Endothelial cell of umbilical vein (primary cell): ENCODE results near the gene UBR7. TPM values are rescaled to one million over a fixed set of nuclear protein-coding genes. Genes with fewer than 3 reads are reported as not detected.

Experiments used
- BruUV-seq: library from RNA; stranded (reverse); fragments of 400-500 nt; replicated peaks from 2 replicates; lab custom pipeline; 2021; lab: Mats Ljungman, UMichigan
- CTCF ChIA-PET: fragments of 300-600, 350-600 bp; sonication (Branson Sonifier 250); formaldehyde crosslinking; loops from one replicate; lab custom pipeline; 2021; ENCODE audit warnings: antibody characterized with exemption, inconsistent platforms; lab: Charles Lee
- POLR2A ChIA-PET: fragments of 300-600, 350-600 bp; sonication (Branson Sonifier 250); formaldehyde crosslinking; loops from one replicate; lab custom pipeline; 2021; ENCODE audit warnings: antibody characterized with exemption, inconsistent platforms; lab: Charles Lee
- DNase-seq: peaks from one replicate; pipeline ENCODE4 v3.0.0-alpha.2; 2011; ENCODE audit warnings: low read depth, low spot score
- FAIRE-seq: peaks from 2 replicates; lab custom pipeline; 2011; peaks lifted over from hg19 to GRCh38; lab: Jason Lieb, UNC
- H2AFZ ChIP-seq: 2 replicates; pipeline ENCODE4 v1.6.0; 2012; ENCODE audit warnings: low read depth, low read length, control low read depth, inconsistent platforms
- H3K27ac ChIP-seq: 2 replicates; pipeline ENCODE4 v1.5.1; 2011; ENCODE audit warnings: low read depth, mild to moderate bottlenecking, control low read depth, low read length, moderate library complexity; ENCODE audit not compliant: insufficient read depth
- H3K27me3 ChIP-seq, 2 experiments: 2 replicates each; pipeline versions ENCODE4 v1.6.0 to v1.6.1; 2011; ENCODE audit warnings: low read length in 2 of 2, mixed read lengths in 1 of 2; ENCODE audit not compliant: control insufficient read depth in 2 of 2, insufficient read depth in 2 of 2
- H3K36me3 ChIP-seq, 2 experiments: 2 replicates in 1 of 2; 3 replicates in 1 of 2; pipeline ENCODE4 v1.5.1; 2011; ENCODE audit warnings: low read length in 2 of 2, mild to moderate bottlenecking in 1 of 2, moderate library complexity in 1 of 2; ENCODE audit not compliant: control insufficient read depth in 2 of 2, insufficient read depth in 2 of 2; ENCODE audit errors: extremely low read depth in 1 of 2
- H3K4me1 ChIP-seq: 3 replicates; pipeline ENCODE4 v1.5.1; 2011; ENCODE audit warnings: mild to moderate bottlenecking, low read length; ENCODE audit not compliant: control insufficient read depth, insufficient read depth; ENCODE audit errors: extremely low read depth
- H3K4me2 ChIP-seq: 2 replicates; pipeline ENCODE4 v1.6.1; 2011; ENCODE audit warnings: low read length, control low read depth, mixed read lengths; ENCODE audit not compliant: insufficient read depth
- H3K4me3 ChIP-seq, 3 experiments: fragments of 200-600 bp in 1 of 3; sonication (generic), shearing (Covaris generic) in 1 of 3; replicated peaks in 1 of 3; 2 replicates each; pipeline ENCODE4 v1.5.1; 2011 to 2016; ENCODE audit warnings: control low read depth in 3 of 3, low read length in 3 of 3, mild to moderate bottlenecking in 2 of 3, inconsistent platforms in 1 of 3, low read depth in 1 of 3, moderate library complexity in 1 of 3; ENCODE audit not compliant: insufficient read depth in 1 of 3
- H3K79me2 ChIP-seq: 2 replicates; pipeline ENCODE4 v1.6.0; 2012; ENCODE audit warnings: low read length, inconsistent platforms; ENCODE audit not compliant: control insufficient read depth, insufficient read depth
- H3K9ac ChIP-seq: replicated peaks from 2 replicates; pipeline ENCODE3; 2011; ENCODE audit warnings: low read length, control low read depth; ENCODE audit not compliant: insufficient read depth; ENCODE audit errors: extremely low read depth
- H3K9me1 ChIP-seq: replicated peaks from 3 replicates; pipeline ENCODE4 v1.6.0; 2011; ENCODE audit warnings: mild to moderate bottlenecking, low read length; ENCODE audit not compliant: control insufficient read depth, insufficient read depth; ENCODE audit errors: extremely low read depth
- H3K9me3 ChIP-seq: replicated peaks from 2 replicates; pipeline ENCODE4 v1.5.1; 2012; ENCODE audit warnings: low read length, inconsistent platforms; ENCODE audit not compliant: control insufficient read depth, insufficient read depth
- H4K20me1 ChIP-seq: replicated peaks from 2 replicates; pipeline ENCODE3; 2011; ENCODE audit warnings: mild to moderate bottlenecking, low read length; ENCODE audit not compliant: control insufficient read depth, insufficient read depth; ENCODE audit errors: extremely low read depth
- CTCF ChIP-seq, 2 donors: IDR thresholded peaks; 1 replicate in 1 of 2; 2 replicates in 1 of 2; pipeline ENCODE4 v1.5.1; 2011; ENCODE audit warnings: low read length in 2 of 2, mild to moderate bottlenecking in 2 of 2, moderate library complexity in 2 of 2, control low read depth in 1 of 2, inconsistent platforms in 1 of 2, low read depth in 1 of 2; ENCODE audit not compliant: insufficient read depth in 1 of 2; ENCODE audit errors: extremely low read depth in 1 of 2
- EZH2 ChIP-seq: IDR thresholded peaks from 2 replicates; pipeline ENCODE4 v1.6.1; 2012; ENCODE audit warnings: borderline replicate concordance, low read depth, mild to moderate bottlenecking, moderate library complexity, low read length, inconsistent platforms; ENCODE audit not compliant: severe bottlenecking
- FOS ChIP-seq: IDR thresholded peaks from 2 replicates; pipeline ENCODE4 v1.6.1; 2011; ENCODE audit warnings: mild to moderate bottlenecking, low read length, moderate library complexity, borderline replicate concordance; ENCODE audit not compliant: insufficient read depth
- GATA2 ChIP-seq: IDR thresholded peaks from 2 replicates; pipeline ENCODE4 v1.7.0; 2011; ENCODE audit warnings: low read depth, mild to moderate bottlenecking, moderate library complexity, mixed read lengths, low read length; ENCODE audit not compliant: insufficient read length, insufficient read depth
- JUN ChIP-seq: IDR thresholded peaks from 2 replicates; pipeline ENCODE4 v1.6.1; 2011; ENCODE audit warnings: borderline replicate concordance, low read depth; ENCODE audit not compliant: insufficient read length, insufficient read depth
- MAX ChIP-seq: IDR thresholded peaks from 2 replicates; pipeline ENCODE4 v1.6.1; 2011; ENCODE audit not compliant: insufficient read depth, insufficient read length
- MYC ChIP-seq: IDR thresholded peaks from one replicate; pipeline ENCODE4 v1.6.1; 2011; ENCODE audit warnings: mild to moderate bottlenecking, low read depth, low read length
- POLR2A ChIP-seq: IDR thresholded peaks from 2 replicates; pipeline ENCODE4 v1.6.1; 2012; ENCODE audit warnings: low read depth, mild to moderate bottlenecking, control low read depth, low read length
- POLR2AphosphoS5 ChIP-seq: IDR thresholded peaks from 2 replicates; pipeline ENCODE4 v1.6.1; 2012; ENCODE audit warnings: low read depth, mild to moderate bottlenecking, control low read depth, low read length, moderate library complexity; ENCODE audit not compliant: insufficient read depth
- dilution Hi-C: fragments of 300-500 bp; cut with MboI; formaldehyde crosslinking; loops from one replicate; pipeline ENCODE4 v1.15.0; 2019; ENCODE audit warnings: low sequenced_read_pairs; ENCODE audit not compliant: extremely low pct_ligation_motif_present
- intact Hi-C: fragments of 100-400 bp; cut with micrococcal nuclease; formaldehyde crosslinking; loops from one replicate; pipeline ENCODE4 v1.10.0; 2022
- polyA plus RNA-seq, 4 experiments: library from polyadenylated mRNA; depleted of rRNA in 3 of 4; stranded (reverse) in 3 of 4; unstranded in 1 of 4; fragments of >200 nt; gene quantifications; 2 replicates each; pipeline versions ENCODE4 v1.2.1 to v1.2.3, GENCODE V29; 2011 to 2012; ENCODE audit warnings: missing spikeins in 1 of 4
- total RNA-seq: library from RNA; stranded (reverse); gene quantifications from 2 replicates; pipeline ENCODE4 v1.2.3, GENCODE V29; 2021

Gene UBR7
- total and polyA plus RNA-seq, 2 donors (not counting 3 experiments of a cell fraction or from before 2014, with no cell fraction given): 16.8 to 24.1 TPM

- H3K9me1 ChIP-seq: peaks cover 2% of the 10 kb centered on the region
- peaks cover 36% of the 10 kb centered on the region for H3K79me2 ChIP-seq
- H4K20me1 ChIP-seq: no peaks in the 10 kb centered on the region
- BruUV-seq: no TSS peak
- H3K9me3 ChIP-seq: no peaks in the 10 kb centered on the region
- FAIRE-seq: no peak
- no peak overlapping the region for H3K4me3 ChIP-seq
- no peak overlapping the region for H3K4me2 ChIP-seq
- DNase-seq: no peak
- H3K4me1 ChIP-seq: no peaks in the 10 kb centered on the region
- no peak overlapping the region for H2AFZ ChIP-seq
- H3K36me3 ChIP-seq: peaks cover 3 to 5% of the 10 kb centered on the region in 2 experiments
- dilution Hi-C loops: no loop called here
- TF ChIP-seq CTCF (IDR thresholded peaks at IDR 0.05; ENCODE audit: extremely low read depth in 1 of 2, insufficient read depth in 1 of 2, low read depth in 1 of 2, low read length in 2 of 2) (no peak), GATA2 (no peak), FOS (no peak), MYC (no peak), POLR2AphosphoS5 (no peak), EZH2 (no peak), POLR2A (no peak), JUN (no peak), MAX (no peak)
- POLR2A ChIA-PET: no interaction called here
- CTCF ChIA-PET: no interaction called here
- H3K27ac ChIP-seq: no peak overlapping the region
- H3K27me3 ChIP-seq: no peaks in the 10 kb centered on the region
- intact Hi-C loops: no loop called here
- H3K9ac ChIP-seq: no peak overlapping the region
Observed at GRCh38 chr14:93266127-93266526, 59.1 kb downstream of the UBR7 start.
